Measurements from ENCODE around the gene C12orf56.
"Not testable (repeated sequence)": the region's sequence is repeated elsewhere in the genome, so short reads cannot be mapped to it uniquely, and the experiment has no call there.

The C12orf56 gene

DNA sequence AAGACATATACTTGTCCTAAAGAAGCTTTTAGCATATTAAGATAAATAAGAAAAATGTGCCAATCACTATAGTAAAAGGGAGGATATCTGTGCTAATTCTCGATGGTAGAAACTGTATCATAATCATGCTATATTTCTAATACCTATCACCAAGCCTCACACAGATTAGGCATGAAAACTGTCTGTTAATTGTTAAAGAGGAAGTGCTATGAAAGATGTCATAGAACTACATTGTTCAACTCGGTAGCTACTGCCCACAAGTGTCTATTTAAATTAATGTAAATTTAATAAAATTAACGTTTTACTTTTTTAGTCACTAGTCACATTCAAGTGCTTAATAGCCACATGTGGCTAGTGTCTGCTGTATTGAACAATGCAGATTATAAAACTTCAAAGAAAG lies 90.9 kb downstream of the C12orf56 start:
- DNase-seq = no peak

GRCh38 chr12:64296301-64296700 lies 94.3 kb downstream of the C12orf56 start:
- DNase-seq = no peak

DNA sequence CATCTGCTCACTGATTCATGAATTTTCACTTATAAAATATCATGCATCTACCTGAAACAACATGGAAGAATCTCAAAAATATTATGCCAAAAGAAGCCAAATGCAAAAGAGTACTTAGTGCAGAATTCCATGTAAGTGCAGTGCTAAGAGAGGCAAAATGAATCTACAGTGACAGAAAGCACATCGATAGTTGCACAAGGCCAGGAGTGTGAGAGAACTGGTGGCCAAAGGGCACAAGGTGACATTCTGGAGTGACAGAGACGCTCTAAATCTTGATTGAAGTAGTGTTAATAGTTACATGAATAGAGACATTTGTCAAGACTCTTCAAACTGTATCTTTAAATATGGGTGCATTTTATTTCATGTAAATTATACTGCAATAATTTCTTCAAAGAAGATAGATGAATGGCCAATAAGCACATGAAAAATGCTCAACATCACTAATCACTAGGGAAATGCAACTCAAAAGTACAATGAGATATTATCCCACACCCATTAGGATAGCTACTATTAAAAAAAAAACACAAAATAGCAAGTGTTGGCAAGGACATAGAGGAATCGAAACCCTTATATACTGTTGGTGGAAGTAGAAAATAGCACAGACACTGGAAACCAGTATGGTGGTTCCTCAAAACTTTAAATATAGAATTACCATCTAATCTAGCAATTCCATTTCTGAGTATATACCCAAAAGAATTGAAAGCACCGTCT lies 96.7 kb downstream of the C12orf56 start:
- DNase-seq = no peak

DNA sequence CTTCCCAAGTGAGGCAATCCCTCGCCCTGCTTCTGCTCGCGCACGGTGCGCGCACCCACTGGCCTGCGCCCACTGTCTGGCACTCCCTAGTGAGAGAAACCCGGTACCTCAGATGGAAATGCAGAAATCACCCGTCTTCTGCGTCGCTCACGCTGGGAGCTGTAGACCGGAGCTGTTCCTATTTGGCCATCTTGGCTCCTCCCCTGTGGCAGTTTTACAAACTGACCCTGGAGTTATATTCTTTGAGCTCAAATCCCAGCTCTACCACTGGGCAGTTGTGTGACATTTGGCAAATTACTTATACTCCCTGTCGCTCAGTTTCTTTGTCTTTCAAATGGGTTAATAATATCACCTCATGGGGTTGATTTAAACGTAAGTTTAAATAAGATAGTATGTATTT lies 97.4 kb downstream of the C12orf56 start:
- DNase-seq = not testable (repeated sequence)

DNA sequence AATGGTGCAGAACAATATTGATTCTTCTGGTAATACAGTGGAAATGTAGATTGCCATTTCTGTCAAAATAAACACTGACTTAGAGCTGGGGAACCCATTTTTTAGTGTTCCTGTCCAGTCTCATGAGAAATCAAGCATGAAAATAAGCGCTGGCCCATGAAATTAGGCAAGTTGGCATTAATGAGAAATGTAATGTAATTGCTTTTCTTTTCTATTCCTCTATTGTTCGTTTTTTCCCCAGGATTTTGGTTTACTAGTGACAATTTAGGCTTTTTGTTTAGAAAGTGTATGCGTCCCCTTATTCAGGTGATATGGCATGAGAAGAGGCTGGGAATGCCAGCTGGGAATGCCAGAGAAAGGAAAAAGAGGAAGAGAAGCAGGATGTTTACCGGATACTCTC lies 104.0 kb downstream of the C12orf56 start:
- DNase-seq = no peak

GRCh38 chr12:64284256-64284655 lies 106.3 kb downstream of the C12orf56 start:
- no peak for DNase-seq

DNA sequence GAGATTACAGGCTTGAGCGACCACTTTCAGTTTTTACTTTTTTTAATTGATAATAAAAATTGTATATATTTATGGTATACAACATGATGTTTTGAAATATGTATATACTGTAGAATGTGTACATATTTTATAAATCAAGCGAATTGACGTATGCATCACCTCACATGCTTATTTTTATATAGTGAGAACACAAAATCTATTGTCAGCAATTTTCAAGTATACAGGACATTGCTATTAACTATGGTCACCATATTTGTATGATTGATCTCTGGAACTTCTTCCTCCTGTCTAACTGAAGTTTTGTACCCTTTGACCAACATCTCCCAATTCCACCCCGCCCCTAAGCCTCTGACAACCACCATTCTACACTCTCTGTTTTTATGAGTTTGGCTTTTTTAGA lies 112.1 kb downstream of the C12orf56 start:
- no peak for DNase-seq

GRCh38 chr12:64273527-64274403 lies 116.8 kb downstream of the C12orf56 start:
- peak; percentile 47 for DNase-seq

GRCh38 chr12:64270411-64270810 lies 120.1 kb downstream of the C12orf56 start:
- no peak for DNase-seq

DNA sequence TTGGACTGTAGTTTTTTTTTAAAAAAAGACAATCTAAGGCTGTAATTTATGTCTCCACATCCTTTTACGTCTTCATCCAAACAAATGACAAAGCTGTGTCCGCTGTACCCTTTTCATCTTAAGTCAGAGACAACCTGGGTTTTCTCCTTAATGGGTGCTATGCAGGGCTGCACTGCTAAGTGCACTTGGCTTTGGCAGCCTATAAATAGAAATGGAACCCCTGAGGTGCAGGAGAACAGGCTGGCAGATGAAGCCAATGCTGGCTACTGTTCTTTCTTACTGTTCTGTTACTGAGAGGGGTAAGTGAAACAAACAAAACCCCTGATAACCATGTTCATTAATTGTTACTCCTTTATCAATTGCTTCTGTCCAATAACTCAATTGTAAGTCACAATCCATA lies 121.4 kb downstream of the C12orf56 start:
- DNase-seq = no peak

GRCh38 chr12:64268409-64268808 lies 122.1 kb downstream of the C12orf56 start:
- DNase-seq = no peak

- DNase-seq = peak; percentile 49
Observed at GRCh38 chr12:64265839-64266238, 124.7 kb downstream of the C12orf56 start.

DNA sequence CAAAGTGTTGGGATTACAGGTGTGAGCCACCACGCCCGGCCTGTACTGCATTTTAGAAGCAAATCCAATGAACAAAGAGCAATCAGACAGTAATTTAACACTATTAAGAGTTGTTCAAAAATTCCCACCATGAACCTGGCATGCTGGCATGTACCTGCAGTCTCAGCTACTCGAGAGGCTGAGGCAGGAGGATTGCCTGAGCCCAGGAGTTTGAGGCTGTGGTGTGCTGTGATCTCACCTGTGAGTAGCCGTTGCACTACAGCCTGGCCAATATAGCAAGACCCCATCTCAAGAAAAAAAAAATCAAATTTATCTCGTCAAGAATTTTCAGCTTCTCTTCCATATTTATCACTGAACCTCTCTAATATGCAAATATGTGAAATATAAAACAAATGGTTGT lies 128.7 kb downstream of the C12orf56 start:
- DNase-seq = no peak

DNA sequence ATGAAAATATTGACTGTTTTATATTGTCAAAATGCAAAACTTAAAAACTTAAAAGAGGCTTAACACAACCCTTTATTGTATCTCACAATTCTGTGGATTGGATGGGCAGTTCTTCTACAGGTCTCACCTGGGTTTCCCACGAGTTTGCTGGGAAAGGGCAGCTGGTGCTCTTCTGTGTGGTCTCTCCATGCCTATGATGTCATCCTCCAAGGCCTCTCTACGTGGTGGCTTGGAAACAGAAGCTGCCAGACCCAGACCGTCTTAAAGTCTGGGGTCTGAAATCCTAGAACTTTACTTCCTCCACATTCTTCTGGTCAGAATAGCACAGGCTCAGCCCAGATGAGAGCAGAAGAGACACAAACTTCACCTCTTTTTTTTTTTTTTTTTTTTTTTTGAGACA lies 132.0 kb downstream of the C12orf56 start:
- DNase-seq = no peak

- peak; percentile 76 for DNase-seq
Observed at GRCh38 chr12:64256166-64256800, 134.3 kb downstream of the C12orf56 start.

- peak; percentile 9 for DNase-seq
Observed at GRCh38 chr12:64255249-64255648, 135.3 kb downstream of the C12orf56 start.

- no peak for DNase-seq
Observed at GRCh38 chr12:64253356-64253755, 137.2 kb downstream of the C12orf56 start.

GRCh38 chr12:64252681-64253080 lies 137.9 kb downstream of the C12orf56 start:
- peak; percentile 24 for DNase-seq

- no peak for DNase-seq
Observed at GRCh38 chr12:64243809-64244208, 146.7 kb downstream of the C12orf56 start.

DNA sequence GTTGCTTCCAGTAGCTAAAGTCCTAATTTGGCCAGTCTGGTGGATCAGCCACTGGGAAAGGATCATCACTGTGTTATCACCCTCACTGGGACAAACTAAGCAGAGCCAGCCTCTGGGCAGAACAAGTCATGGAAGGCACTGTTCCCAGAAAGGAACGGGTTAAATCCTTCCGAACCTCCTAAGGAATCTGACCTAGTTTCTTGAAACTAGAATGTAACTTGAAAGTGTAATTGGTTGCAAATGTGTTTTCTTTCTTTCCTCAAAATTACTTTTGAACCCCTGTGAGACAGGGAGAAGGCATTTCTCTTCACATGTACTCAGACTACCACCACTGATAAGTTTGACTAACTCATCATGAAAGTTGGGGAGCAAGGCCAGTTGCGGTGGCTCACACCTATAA lies 149.8 kb downstream of the C12orf56 start:
- no peak for DNase-seq

DNA sequence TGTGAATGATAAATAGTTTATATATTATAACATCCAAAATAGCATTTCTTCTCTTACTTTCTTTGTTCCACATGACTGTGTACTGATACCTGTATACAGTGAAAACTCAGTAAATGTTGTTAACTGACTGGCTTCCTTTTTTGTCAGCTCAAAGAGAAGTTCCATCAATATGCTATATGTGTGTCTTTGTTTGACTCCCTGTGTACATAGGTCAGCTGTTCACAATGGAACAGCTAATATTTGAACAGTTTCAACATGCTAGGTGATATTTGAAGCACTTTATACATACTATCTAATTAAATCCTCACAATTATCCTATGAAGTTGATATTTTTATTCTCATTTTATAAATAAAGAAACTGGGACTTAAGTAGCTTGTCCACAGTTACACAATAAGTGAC lies 153.2 kb downstream of the C12orf56 start:
- DNase-seq = no peak

DNA sequence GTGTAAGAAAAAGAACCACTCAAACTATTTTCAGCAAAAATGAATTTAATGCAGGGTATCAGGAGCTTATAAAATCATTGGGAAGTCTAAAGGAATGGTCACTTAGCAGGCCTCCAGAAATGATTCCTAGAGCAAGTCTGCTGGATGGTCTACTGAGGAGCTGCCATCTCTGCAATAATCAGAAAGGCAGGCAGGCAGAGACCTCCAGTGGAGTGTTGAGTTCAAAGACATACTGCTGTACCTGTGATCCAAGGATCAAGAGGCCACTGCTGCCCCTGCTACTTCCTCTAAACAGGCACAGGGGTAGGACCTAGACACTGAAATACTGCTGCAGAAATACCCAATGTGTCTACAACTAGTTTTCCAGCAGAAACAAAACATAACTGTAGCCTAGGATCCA lies 154.0 kb downstream of the C12orf56 start:
- peak; percentile 4 for DNase-seq

- DNase-seq = no peak
Observed at GRCh38 chr12:64232196-64232595, 158.4 kb downstream of the C12orf56 start.

DNA sequence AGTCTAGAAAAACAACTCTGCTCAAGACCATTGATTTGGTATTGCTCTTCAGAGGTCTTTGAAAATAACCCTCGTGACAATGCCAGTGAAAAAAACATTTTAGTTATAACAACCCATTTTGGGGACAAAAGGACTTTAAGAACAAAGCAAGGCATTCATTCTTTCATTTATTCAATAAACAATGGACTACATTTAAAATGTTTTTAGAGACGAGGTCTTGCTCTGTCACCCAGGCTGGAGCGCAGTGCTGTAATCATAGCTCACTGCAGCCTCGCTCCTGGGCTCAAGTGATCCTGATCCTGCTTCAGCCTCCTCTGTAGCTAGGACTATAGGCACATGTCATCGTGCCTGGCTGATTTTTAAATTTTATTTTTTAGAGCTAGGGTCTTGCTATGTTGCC lies 160.8 kb downstream of the C12orf56 start:
- no peak for DNase-seq
